OCI-LY1 (cell line): ENCODE results near the gene SLC35G3.

Source experiments
- EZH2 ChIP-seq: fragments of 200-600 bp; sonication (generic), shearing (Covaris generic); IDR thresholded peaks from 2 replicates; pipeline ENCODE4 v1.8.0; 2017; ENCODE audit warnings: borderline replicate concordance, mixed run types, mild to moderate bottlenecking, antibody characterized with exemption, low read length, moderate library complexity, mixed read lengths
- TF ChIP-seq, protein P1 (sequence below): fragments of 200-600 bp; sonication (generic), shearing (Covaris generic); IDR thresholded peaks from 2 replicates; pipeline ENCODE4 v1.5.1; 2017; ENCODE audit warnings: mild to moderate bottlenecking, antibody characterized with exemption, low read length, moderate library complexity, mixed read lengths

- no peak for TF ChIP-seq EZH2
- TF ChIP-seq, protein P1, sequence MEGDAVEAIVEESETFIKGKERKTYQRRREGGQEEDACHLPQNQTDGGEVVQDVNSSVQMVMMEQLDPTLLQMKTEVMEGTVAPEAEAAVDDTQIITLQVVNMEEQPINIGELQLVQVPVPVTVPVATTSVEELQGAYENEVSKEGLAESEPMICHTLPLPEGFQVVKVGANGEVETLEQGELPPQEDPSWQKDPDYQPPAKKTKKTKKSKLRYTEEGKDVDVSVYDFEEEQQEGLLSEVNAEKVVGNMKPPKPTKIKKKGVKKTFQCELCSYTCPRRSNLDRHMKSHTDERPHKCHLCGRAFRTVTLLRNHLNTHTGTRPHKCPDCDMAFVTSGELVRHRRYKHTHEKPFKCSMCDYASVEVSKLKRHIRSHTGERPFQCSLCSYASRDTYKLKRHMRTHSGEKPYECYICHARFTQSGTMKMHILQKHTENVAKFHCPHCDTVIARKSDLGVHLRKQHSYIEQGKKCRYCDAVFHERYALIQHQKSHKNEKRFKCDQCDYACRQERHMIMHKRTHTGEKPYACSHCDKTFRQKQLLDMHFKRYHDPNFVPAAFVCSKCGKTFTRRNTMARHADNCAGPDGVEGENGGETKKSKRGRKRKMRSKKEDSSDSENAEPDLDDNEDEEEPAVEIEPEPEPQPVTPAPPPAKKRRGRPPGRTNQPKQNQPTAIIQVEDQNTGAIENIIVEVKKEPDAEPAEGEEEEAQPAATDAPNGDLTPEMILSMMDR = no peak
These were observed 4.9 kb downstream of the SLC35G3 start for GRCh38 chr17:35189291-35189690.
